WI38 (cell line): ENCODE results near the gene GPR31.

Experiments
- H3K4me3 ChIP-seq: 2 replicates; pipeline ENCODE4 v1.5.1; 2011; ENCODE audit warnings: low read depth, mild to moderate bottlenecking, control low read depth, low read length
- TF ChIP-seq, protein P1 (sequence below): IDR thresholded peaks from 2 replicates; pipeline ENCODE4 v1.5.1; 2012; ENCODE audit warnings: low read depth, mild to moderate bottlenecking, control low read depth, low read length

GPR31 gene

DNA sequence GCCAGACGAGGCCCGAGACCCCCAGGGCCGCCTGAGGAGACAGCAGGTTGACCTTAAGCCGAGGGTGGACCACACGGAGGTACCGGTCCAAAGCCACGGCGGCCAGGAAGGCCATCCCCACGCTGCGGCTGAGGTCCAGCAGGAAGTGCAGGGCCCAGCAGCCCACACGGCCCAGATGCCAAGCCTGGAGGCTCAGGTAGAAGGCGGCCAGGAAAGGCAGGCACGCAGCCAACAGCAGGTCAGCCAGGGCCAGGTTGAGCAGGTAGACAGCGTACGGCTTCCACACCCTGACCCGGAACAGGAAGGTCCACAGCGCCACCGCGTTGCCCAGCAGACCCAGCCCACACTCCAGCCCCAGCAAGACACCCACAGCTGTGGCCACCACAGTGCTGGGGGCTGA is 366 bp downstream of the GPR31 start:
- H3K4me3 ChIP-seq, result no peak overlapping the region
- TF ChIP-seq, protein P1, sequence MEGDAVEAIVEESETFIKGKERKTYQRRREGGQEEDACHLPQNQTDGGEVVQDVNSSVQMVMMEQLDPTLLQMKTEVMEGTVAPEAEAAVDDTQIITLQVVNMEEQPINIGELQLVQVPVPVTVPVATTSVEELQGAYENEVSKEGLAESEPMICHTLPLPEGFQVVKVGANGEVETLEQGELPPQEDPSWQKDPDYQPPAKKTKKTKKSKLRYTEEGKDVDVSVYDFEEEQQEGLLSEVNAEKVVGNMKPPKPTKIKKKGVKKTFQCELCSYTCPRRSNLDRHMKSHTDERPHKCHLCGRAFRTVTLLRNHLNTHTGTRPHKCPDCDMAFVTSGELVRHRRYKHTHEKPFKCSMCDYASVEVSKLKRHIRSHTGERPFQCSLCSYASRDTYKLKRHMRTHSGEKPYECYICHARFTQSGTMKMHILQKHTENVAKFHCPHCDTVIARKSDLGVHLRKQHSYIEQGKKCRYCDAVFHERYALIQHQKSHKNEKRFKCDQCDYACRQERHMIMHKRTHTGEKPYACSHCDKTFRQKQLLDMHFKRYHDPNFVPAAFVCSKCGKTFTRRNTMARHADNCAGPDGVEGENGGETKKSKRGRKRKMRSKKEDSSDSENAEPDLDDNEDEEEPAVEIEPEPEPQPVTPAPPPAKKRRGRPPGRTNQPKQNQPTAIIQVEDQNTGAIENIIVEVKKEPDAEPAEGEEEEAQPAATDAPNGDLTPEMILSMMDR, result no peak

DNA sequence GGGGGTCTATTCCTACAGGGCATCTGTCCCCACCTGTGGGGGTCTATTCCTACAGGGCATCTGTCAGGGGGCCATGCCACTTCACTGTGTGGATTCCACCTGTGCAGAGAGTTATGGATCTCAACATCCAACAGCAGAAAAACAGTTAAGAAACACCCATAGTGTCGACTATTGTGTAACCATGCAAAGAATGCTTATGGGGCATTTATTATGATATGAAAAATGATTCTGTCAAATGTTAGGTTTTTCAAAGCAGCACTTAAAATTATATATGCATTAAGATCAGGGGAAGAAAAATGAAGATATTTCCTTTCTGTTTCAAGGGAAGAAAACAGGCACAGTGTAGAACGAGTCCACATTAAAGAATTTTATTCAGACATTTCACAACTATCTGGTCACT is 2.9 kb downstream of the GPR31 start:
- H3K4me3 ChIP-seq, result no peak overlapping the region
- TF ChIP-seq, protein P1, result no peak

GRCh38 chr6:167154291-167154690 is 3.5 kb downstream of the GPR31 start:
- TF ChIP-seq, protein P1, result no peak

GRCh38 chr6:167153521-167153959 is 4.2 kb downstream of the GPR31 start:
- H3K4me3 ChIP-seq, result no peak overlapping the region
- TF ChIP-seq, protein P1, result no peak

More at GRCh38 chr6:167154291-167154690, 3.5 kb downstream of the GPR31 start:
- H3K4me3 ChIP-seq, result no peak overlapping the region

DNA sequence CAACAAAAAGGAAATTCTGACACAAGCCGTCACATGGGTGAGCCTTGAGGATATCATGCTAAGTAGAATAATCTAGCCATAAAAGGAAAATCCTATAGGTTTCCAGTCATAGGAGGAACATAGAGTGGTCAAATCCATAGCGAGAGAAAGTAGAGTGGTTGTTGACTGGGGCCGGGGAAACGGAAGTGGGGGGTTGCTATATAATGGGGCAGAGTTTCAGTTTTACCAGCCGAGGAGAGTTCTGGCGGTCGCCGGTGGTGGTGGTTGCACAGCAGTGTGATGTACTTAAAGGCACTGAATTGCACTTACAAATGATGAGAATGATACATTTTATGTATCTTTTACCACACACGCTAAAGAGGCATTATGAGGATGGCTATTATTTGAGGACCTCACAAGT is 4.9 kb downstream of the GPR31 start:
- H3K4me3 ChIP-seq, result no peak overlapping the region
- TF ChIP-seq, protein P1, result no peak

DNA sequence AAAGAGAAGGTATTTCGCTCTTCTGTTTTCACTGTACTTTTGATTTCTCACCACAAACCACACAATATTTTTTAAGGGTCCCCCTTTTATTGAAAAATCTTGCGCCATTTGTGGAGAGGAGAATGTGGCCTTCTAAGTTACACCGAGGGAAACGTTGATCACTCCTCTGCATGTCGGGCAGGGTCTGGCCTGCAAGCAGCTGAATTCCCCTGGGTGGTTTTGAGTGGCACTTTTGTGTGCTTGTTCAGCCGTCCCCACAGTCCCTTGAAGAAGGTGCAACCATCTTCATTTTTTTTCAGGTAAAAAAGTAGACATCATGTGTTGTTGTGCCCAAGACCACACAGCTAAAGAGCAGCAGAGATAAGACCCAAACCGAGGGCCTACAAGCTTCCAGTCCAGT is 6.1 kb downstream of the GPR31 start:
- H3K4me3 ChIP-seq, result no peak overlapping the region
- TF ChIP-seq, protein P1, result no peak

- TF ChIP-seq, protein P1, result no peak
- H3K4me3 ChIP-seq, result no peak overlapping the region
Measured at GRCh38 chr6:167150941-167151549, 6.7 kb downstream of the GPR31 start.
